Natural killer cell treated with Interleukin-12 subunit alpha and Interleukin-12 subunit beta and Interleukin-15 and Interleukin-18, amount 100 ng/mL, for 72 hours (primary cell): Measurements from ENCODE around the gene VOPP1. TPM values are rescaled to one million over a fixed set of nuclear protein-coding genes. Genes with fewer than 3 reads are reported as not detected.

ENCODE experiments used
- ATAC-seq, 2 donors: fragments of 150-1000 bp; cut with Tn5 transposase in 1 of 2; sonication (Bioruptor Pico), chemical (Tn5 transposase) in 1 of 2; 2 replicates each; pipeline ENCODE4 v1.10.0; 2021
- DNase-seq: peaks from one replicate; pipeline ENCODE4 v3.0.0; 2022; ENCODE audit warnings: low spot score
- H3K27ac Mint-ChIP-seq, 2 donors: 1 replicate in 1 of 2; 2 replicates in 1 of 2; pipeline ENCODE4 v1.8.0; 2022; ENCODE audit warnings: mixed read lengths in 2 of 2, mild to moderate bottlenecking in 1 of 2, moderate library complexity in 1 of 2
- H3K27me3 Mint-ChIP-seq, 2 donors: 1 replicate in 1 of 2; 2 replicates in 1 of 2; pipeline ENCODE4 v1.8.0; 2022; ENCODE audit warnings: mixed read lengths in 2 of 2
- H3K36me3 Mint-ChIP-seq: one replicate; pipeline ENCODE4 v1.8.0; 2022; ENCODE audit warnings: mixed read lengths
- H3K4me1 Mint-ChIP-seq, 2 donors: 1 replicate in 1 of 2; 2 replicates in 1 of 2; pipeline ENCODE4 v1.8.0; 2022; ENCODE audit warnings: low read depth in 2 of 2, mixed read lengths in 2 of 2, mild to moderate bottlenecking in 1 of 2
- H3K4me3 Mint-ChIP-seq: one replicate; pipeline ENCODE4 v1.8.0; 2022; ENCODE audit warnings: mixed read lengths
- H3K9me3 Mint-ChIP-seq: 2 replicates; pipeline ENCODE4 v1.8.0; 2022; ENCODE audit warnings: mixed read lengths
- total RNA-seq, 2 donors: library from RNA; stranded (reverse); gene quantifications; one replicate each; pipeline ENCODE4 v1.2.3, GENCODE V29; 2022

Gene VOPP1
- total RNA-seq, 2 donors from 2014 or later, result 204 to 244 TPM

DNA sequence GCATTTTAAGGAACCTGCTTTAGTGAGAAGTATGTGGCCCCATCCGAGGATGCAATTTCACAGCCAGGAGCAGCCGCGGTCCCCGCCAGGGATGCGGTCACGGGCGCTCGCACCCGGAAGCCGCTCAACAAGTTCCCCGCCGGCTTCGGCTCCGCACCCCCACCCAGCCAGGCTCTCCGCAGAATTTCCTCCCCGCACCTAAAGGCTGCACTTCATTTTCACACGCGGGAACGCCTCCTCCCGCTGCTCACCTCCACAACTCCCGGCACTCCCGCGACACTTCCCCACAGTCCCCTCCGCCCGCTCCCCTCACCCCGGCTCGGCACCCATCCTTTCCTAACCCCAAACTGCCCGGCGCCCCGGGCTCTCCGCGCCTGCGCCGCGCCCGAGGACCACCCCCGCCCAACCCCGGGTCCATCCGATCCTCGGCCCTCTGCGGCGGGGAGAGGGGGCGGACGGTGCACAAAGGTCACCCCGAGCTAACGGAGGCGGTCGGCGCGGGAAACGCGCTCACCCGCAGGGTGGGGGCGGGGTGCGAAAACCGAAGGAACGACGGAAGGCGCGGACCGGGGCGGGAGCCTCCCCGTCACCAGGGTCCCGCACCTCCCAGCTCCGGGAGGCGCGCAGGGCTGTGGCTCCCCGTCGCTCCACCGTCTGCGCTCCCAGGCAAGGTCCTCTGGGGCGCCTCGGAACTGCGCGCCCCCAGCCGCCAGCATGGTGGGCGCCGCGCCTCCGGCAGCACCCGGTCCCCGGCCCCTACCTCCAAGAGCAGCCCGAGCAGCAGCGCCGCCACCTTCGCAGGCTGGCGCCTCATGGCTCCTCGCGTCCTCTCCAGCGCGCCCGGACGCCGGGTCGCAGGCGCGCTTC, 558 bp downstream of the VOPP1 start:
- peak overlapping the region; percentile 92 for H3K4me3 Mint-ChIP-seq
- H3K27me3 Mint-ChIP-seq, result no peaks in the 10 kb centered on the region
- peaks cover 22% of the 10 kb centered on the region for H3K36me3 Mint-ChIP-seq
- DNase-seq (peak; percentile 86), ATAC-seq (peak; percentile 55 to 78)
- H3K27ac Mint-ChIP-seq, result peak overlapping the region; percentile 96 to 97
- no peaks in the 10 kb centered on the region for H3K9me3 Mint-ChIP-seq
- peaks cover 70 to 72% of the 10 kb centered on the region in 2 donors for H3K4me1 Mint-ChIP-seq

DNA sequence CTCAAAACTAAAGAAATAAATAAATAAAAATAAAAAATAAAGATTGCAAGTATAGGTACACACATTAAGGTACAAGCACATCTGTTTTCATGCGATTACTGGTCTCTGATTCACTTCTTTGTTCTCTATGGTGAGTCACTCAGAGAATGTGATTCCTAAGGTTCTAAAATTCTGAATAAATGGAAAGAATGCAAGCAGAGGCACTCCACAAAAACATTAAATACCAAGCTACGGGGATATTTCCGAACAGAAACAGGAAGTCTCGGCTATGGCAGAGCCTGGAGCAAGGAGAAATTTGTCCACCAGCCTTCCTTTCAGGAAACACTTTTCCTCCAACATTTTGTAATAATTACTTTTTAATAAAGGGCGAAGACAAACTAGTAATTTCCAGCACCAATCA, 1.4 kb downstream of the VOPP1 start:
- H3K27ac Mint-ChIP-seq, result peak overlapping the region; percentile 96 to 97
- ATAC-seq (no peak), DNase-seq (no peak)
- peak overlapping the region; percentile 92 for H3K4me3 Mint-ChIP-seq
- peaks cover 24% of the 10 kb centered on the region for H3K36me3 Mint-ChIP-seq
- H3K9me3 Mint-ChIP-seq, result no peaks in the 10 kb centered on the region
- H3K27me3 Mint-ChIP-seq, result no peaks in the 10 kb centered on the region
- H3K4me1 Mint-ChIP-seq, result peaks cover 74 to 77% of the 10 kb centered on the region in 2 donors

DNA sequence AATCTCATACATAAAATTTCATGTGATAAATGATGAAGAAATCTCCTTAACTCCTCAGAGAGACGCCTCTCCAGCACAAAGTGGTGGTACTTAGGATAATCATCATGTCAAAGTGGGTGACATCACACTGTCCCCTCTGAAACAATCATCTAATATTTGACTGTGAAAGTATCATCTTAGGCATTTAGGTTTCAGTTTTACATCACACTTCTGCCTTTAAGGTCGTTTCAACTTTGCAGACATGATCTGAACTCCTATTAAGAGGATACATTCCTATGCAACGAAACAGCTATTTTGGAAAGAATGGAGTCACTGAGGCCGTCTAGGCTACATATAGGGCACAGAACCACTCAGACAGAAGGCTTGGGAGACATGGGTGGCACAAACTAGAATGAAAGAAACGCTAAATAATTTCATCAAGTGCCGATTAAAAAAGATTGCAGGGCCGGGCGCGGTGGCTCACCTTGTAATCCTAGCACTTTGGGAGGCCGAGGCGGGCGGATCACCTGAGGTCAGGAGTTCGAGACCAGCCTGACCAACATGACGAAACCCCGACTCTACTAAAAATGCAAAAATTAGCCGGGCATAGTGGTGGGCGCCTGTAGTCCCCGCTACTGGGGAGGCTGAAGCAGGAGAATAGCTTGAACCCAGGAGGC, 2.0 kb downstream of the VOPP1 start:
- peaks cover 29% of the 10 kb centered on the region for H3K36me3 Mint-ChIP-seq
- H3K4me3 Mint-ChIP-seq, result peak overlapping the region; percentile 92
- peaks cover 74 to 77% of the 10 kb centered on the region in 2 donors for H3K4me1 Mint-ChIP-seq
- ATAC-seq (peak; percentile 21 to 51), DNase-seq (no peak)
- H3K27ac Mint-ChIP-seq, result peak overlapping the region; percentile 96 to 97
- H3K27me3 Mint-ChIP-seq, result no peaks in the 10 kb centered on the region
- H3K9me3 Mint-ChIP-seq, result no peaks in the 10 kb centered on the region

DNA sequence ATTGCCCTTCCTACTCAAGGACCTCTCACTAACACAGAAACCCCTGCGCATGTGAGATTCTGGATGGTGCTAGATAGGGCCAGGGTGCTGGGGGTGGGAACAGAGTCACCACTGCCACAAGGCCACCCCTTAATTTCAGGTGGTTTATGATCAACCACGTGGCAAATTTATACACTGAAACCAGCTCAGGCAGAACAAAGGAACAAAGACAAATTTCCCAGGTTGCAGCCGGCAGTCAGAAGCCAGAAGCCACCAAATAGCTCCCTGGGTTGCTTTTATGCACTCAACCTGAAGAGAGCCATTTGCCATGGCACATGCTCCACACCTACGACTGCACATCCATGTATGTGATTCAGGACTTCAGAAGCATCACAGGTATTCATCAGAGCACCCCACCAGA, 2.5 kb downstream of the VOPP1 start:
- Mint-ChIP-seq H3K27me3 (no peaks in the 10 kb centered on the region), H3K27ac (peak overlapping the region; percentile 96 to 97), H3K9me3 (no peaks in the 10 kb centered on the region), H3K4me3 (peak overlapping the region; percentile 92), H3K4me1 (peaks cover 75 to 81% of the 10 kb centered on the region in 2 donors), H3K36me3 (peaks cover 33% of the 10 kb centered on the region)
- ATAC-seq (peak in 1 of 2 donors; percentile 43), DNase-seq (peak; percentile 70)

DNA sequence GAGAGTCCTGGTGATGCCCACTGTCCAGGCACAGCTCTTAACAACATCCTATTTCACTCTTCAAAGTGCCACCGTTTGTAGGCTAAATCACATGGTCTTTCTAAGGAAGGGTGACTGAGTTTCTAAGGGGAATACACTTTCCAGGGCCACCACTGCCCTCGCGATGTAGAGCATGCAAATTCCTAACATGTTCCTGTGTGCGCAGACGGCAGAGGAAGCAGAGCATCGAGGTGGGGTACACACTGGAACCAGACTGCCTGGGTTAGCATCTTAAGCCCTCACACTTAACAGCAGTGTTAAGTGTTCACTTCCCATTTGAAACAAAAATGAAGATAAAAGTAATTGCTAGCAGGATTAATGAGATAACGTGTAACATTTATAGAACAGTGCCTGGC, 3.0 kb downstream of the VOPP1 start:
- H3K27ac Mint-ChIP-seq, result peak overlapping the region; percentile 96 to 97
- ATAC-seq (no peak), DNase-seq (no peak)
- H3K4me1 Mint-ChIP-seq, result peaks cover 78 to 81% of the 10 kb centered on the region in 2 donors
- peaks cover 33% of the 10 kb centered on the region for H3K36me3 Mint-ChIP-seq
- no peaks in the 10 kb centered on the region for H3K9me3 Mint-ChIP-seq
- no peaks in the 10 kb centered on the region for H3K27me3 Mint-ChIP-seq
- peak overlapping the region; percentile 92 for H3K4me3 Mint-ChIP-seq

DNA sequence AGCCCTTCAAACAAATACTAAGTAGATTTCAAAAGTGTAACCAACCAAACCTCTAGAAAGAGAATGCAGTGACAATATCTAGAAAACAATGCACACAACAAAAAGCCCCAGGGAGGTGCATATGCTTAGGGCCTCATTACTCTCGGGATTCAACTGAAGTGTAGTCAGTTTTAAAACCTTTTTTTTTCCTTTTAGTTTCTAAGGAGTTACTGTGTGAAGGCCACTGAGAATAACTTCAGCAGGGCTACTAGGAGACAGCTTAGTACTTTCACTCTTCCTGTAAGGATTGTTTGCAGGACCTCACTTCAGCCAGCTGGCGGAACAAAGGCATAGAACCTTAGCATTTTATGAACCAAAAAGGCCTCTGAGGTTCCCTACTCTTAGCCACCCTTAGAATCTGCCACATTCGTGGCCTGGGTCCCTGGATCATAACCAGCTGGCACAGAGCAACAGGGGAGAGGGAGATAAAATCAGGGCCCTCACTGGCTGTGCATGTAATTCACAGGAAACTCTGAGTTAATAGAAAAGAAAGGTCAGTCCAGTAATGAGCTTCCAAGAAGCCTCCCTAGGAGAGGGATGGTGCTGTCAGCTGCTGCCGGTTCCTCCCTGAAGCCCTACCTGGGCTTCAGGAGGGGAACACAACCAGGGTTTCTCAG, 3.6 kb downstream of the VOPP1 start:
- Mint-ChIP-seq H3K36me3 (peaks cover 33% of the 10 kb centered on the region), H3K4me1 (peaks cover 78 to 81% of the 10 kb centered on the region in 2 donors)

DNA sequence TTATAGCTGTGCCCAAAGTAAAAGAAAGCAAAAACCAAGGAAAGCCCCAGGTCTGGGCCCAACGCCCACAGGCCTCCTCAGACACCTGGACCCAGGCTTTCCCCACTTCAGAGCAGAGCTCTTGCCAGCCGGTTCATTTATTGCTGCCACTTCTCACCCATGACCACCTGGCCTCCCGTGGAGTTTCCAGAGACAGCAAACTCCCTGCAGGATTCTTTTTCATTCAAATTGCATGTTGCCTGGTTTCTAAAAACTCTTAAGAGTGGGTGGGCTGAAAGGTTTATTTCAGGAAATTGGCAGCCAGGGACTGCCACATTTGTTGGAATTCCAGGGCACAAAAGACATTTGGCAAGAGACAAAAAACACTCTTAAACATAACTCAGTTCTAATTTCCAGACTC, 4.7 kb downstream of the VOPP1 start:
- no peaks in the 10 kb centered on the region for H3K9me3 Mint-ChIP-seq
- peaks cover 33% of the 10 kb centered on the region for H3K36me3 Mint-ChIP-seq
- H3K4me1 Mint-ChIP-seq, result peaks cover 72 to 76% of the 10 kb centered on the region in 2 donors
- peak overlapping the region; percentile 96 to 97 for H3K27ac Mint-ChIP-seq
- ATAC-seq, result no peak
- H3K4me3 Mint-ChIP-seq, result peak overlapping the region; percentile 92
- no peak for DNase-seq
- no peaks in the 10 kb centered on the region for H3K27me3 Mint-ChIP-seq

More for the DNA sequence above, 3.6 kb downstream of the VOPP1 start:
- peak overlapping the region; percentile 96 to 97 for H3K27ac Mint-ChIP-seq
- no peaks in the 10 kb centered on the region for H3K27me3 Mint-ChIP-seq
- DNase-seq (no peak), ATAC-seq (no peak)
- H3K9me3 Mint-ChIP-seq, result no peaks in the 10 kb centered on the region
- H3K4me3 Mint-ChIP-seq, result peak overlapping the region; percentile 92

DNA sequence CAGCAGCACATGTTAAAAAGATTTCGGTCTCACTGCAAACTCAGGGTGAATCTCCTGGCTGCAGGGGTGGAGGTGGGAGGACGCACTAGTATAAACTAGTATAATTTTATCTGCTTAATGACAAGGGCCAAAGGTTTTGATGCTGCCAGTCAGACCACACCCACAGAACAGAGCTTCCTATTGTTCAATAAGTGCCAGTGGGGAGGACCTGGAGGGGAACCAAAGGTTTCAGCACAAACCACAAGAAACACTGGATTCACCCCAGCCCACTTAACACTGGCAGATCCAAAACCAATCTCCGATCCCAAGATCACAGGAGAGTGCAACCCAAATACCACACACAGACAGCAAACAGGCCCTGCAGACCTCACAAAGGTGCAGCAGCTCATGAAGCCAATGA, 6.6 kb downstream of the VOPP1 start:
- peaks cover 37% of the 10 kb centered on the region for H3K36me3 Mint-ChIP-seq
- H3K27me3 Mint-ChIP-seq, result no peaks in the 10 kb centered on the region
- H3K4me1 Mint-ChIP-seq, result peaks cover 85 to 90% of the 10 kb centered on the region in 2 donors
- ATAC-seq (no peak), DNase-seq (no peak)
- peak overlapping the region; percentile 85 for H3K4me3 Mint-ChIP-seq
- H3K9me3 Mint-ChIP-seq, result no peaks in the 10 kb centered on the region
- H3K27ac Mint-ChIP-seq, result peak overlapping the region; percentile 96 to 97

DNA sequence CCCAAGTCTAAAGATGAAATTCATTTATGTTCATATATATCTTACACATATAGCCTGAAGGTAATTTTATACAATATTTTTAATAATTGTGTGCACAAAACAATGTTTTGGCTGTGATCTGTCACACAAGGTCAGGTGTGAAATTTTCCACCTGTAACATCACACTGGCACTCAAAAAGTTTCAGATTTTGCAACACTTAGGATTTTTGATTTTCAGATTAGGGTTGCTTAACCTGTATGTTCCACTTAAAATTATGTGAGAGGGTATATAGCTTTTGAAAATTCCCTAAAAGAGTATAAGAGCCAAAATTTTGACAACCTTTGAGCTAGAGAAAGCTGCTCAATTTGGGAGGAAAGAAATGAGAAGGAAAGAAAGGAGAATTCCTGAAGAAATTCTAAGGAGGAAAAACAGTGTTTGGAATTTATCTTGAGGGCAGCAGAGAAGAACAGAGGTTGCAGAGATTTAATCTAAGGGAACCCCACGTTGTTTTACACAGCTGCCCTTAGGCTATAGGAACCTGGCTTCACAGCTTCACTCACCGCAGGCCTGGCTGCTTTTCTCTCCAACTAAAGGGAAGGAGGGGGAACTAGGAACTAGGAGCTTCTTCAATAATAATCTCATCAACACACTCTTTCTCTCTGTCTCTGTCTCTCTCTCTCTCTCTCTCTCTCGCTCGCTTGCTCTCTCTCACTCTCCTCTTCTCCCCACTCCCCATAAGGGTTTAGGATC, 8.5 kb downstream of the VOPP1 start:
- no peak for DNase-seq
- Mint-ChIP-seq H3K4me1 (peaks cover 84 to 90% of the 10 kb centered on the region in 2 donors), H3K27me3 (no peaks in the 10 kb centered on the region), H3K36me3 (peaks cover 35% of the 10 kb centered on the region), H3K27ac (peak overlapping the region in 1 of 2 donors; percentile 96), H3K4me3 (peak overlapping the region; percentile 15), H3K9me3 (no peaks in the 10 kb centered on the region)
- ATAC-seq, result no peak

DNA sequence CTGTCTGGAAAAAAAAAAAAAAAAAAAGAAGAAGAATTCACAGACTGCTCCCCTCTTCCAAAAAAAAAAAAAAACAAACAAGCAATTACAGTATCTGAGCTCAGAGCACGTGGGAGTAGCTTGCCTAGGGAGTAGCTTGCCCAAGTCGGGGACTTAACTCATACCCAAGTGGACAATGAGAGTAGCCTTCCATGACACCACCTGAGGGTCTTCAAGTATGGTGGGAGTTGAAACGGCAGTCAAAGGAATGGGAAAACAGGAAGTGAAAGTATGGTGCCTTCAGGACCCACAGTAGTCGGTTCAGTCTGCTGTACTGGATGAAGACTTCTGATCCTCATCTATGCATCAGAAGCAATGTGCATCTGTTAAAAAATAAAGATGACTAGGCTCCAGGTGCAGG, 10.6 kb downstream of the VOPP1 start:
- Mint-ChIP-seq H3K27me3 (no peaks in the 10 kb centered on the region), H3K9me3 (no peaks in the 10 kb centered on the region), H3K27ac (peak overlapping the region; percentile 91 to 96), H3K4me3 (peak overlapping the region; percentile 8), H3K36me3 (peaks cover 27% of the 10 kb centered on the region), H3K4me1 (peaks cover 81 to 90% of the 10 kb centered on the region in 2 donors)
- ATAC-seq (no peak), DNase-seq (no peak)

DNA sequence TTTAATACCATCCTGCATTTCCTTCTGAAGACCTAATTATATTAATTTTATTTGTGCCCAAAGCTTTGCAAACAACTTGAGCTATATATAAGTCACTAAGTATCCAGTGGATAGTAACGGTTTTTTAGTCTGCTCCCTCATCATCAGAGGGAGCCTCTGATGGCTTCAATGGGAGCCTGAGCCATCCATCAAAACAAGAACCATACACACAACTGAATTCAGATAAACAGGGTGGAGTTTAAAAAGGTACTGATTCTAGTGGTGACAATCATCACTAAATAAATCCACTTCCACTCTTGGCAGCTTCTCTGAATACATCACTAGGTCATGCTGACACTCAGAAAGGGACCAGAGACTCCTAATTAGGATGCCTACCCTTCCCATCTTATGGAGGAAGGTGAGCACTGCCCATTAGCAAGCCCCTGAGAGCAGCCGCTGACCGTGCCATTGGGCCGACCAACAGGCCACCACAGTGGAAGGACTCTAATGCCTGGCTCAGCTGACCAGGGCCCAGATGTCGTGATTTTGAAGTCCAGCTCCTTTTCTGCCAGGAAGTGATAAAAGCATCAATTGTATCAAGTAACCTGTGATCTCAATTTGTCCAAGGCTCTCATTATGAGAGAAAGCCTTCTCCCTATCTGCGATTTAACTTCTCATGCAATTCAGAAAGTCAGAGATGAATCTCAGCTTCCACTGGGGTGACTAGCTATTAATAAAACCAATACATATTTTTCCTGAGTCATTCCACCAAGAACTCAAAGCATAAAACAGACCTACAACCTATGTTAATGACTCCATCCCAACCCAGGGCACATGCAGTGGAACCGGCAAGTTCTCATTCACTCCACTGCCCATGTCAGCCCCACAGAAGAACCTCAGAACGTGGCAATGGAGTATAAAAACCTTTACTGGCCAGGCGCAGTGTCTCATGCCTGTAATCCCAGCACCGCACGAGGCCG, 13.1 kb downstream of the VOPP1 start:
- H3K9me3 Mint-ChIP-seq, result no peaks in the 10 kb centered on the region
- peaks cover 29% of the 10 kb centered on the region for H3K36me3 Mint-ChIP-seq
- ATAC-seq (peak in 1 of 2 donors; percentile 2), DNase-seq (no peak)
- H3K4me3 Mint-ChIP-seq, result peak overlapping the region; percentile 65
- H3K27me3 Mint-ChIP-seq, result no peaks in the 10 kb centered on the region
- peaks cover 83 to 94% of the 10 kb centered on the region in 2 donors for H3K4me1 Mint-ChIP-seq
- H3K27ac Mint-ChIP-seq, result peak overlapping the region; percentile 91 to 96

DNA sequence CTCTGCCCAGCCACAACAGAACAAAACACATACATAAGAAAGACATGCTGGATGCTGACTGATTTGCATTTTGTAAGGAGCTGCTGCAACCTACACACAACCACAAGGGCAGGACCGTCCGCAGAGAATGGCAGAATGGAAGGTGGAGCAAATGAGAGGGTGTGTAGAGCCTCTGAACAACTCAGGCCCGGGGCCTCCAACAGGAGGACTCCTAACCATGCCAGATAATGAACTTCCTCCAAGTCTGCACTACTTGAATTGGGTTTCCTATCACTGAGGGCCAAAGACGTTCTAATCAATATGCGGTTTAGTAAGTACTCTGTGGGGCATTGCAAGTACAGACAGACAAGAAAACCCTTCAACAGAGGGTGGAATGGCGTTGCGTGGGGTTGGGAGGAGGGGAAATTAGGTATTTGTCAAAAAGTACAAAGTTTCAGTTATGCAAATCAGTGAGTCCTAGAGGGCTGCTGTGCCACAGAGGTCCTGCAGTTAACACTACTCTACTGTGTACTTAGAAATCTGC, 14.6 kb downstream of the VOPP1 start:
- ATAC-seq (peak; percentile 90 to 93), DNase-seq (peak; percentile 70)
- Mint-ChIP-seq H3K9me3 (no peaks in the 10 kb centered on the region), H3K36me3 (peaks cover 36% of the 10 kb centered on the region), H3K27ac (peak overlapping the region; percentile 91 to 96), H3K27me3 (no peaks in the 10 kb centered on the region), H3K4me3 (peak overlapping the region; percentile 85), H3K4me1 (peaks cover 87 to 95% of the 10 kb centered on the region in 2 donors)
